Activated naive CD4-positive, alpha-beta T cell treated with anti-CD3 and anti-CD28 coated beads, Interleukin-2, amount 10 ng/mL, durations not matched to agents 7 days and 5 days (primary cell): ENCODE results near the gene LRP6.

ENCODE experiments used
- CTCF ChIA-PET: fragments of 350-600 bp; sonication (Branson Sonifier 250); formaldehyde crosslinking; loops from one replicate; lab custom pipeline; 2021; ENCODE audit warnings: antibody characterized with exemption; lab: Charles Lee
- DNase-seq: peaks from one replicate; pipeline ENCODE4 v3.0.0-alpha.2; 2020
- H3K27ac Mint-ChIP-seq: one replicate; pipeline ENCODE4 v1.8.0; 2021; ENCODE audit warnings: mild to moderate bottlenecking, moderate library complexity, mixed read lengths
- H3K27me3 Mint-ChIP-seq: one replicate; pipeline ENCODE4 v1.8.0; 2021; ENCODE audit warnings: mild to moderate bottlenecking, mixed read lengths
- H3K36me3 Mint-ChIP-seq: one replicate; pipeline ENCODE4 v1.8.0; 2021; ENCODE audit warnings: mixed read lengths
- H3K4me1 Mint-ChIP-seq: one replicate; pipeline ENCODE4 v1.8.0; 2021; ENCODE audit warnings: mixed read lengths
- H3K4me3 Mint-ChIP-seq: one replicate; pipeline ENCODE4 v1.8.0; 2021; ENCODE audit warnings: mild to moderate bottlenecking, moderate library complexity, mixed read lengths
- H3K9me3 Mint-ChIP-seq: one replicate; pipeline ENCODE4 v1.8.0; 2021; ENCODE audit warnings: mixed read lengths

Gene LRP6

GRCh38 chr12:12244341-12244740 lies 22.5 kb downstream of the LRP6 start:
- Mint-ChIP-seq H3K27me3 (no peaks in the 10 kb centered on the region), H3K4me1 (peaks cover 7% of the 10 kb centered on the region), H3K27ac (no peak overlapping the region), H3K36me3 (no peaks in the 10 kb centered on the region), H3K4me3 (no peak overlapping the region), H3K9me3 (no peaks in the 10 kb centered on the region)
- CTCF ChIA-PET: no interaction called here
- DNase-seq: no peak

GRCh38 chr12:12240662-12241340 lies 26.0 kb downstream of the LRP6 start:
- no peak for DNase-seq
- H3K9me3 Mint-ChIP-seq: no peaks in the 10 kb centered on the region
- H3K27me3 Mint-ChIP-seq: peaks cover 4% of the 10 kb centered on the region
- no peaks in the 10 kb centered on the region for H3K4me1 Mint-ChIP-seq
- H3K36me3 Mint-ChIP-seq: no peaks in the 10 kb centered on the region
- CTCF ChIA-PET: no interaction called here
- H3K27ac Mint-ChIP-seq: no peak overlapping the region
- no peak overlapping the region for H3K4me3 Mint-ChIP-seq

GRCh38 chr12:12239127-12239526 lies 27.7 kb downstream of the LRP6 start:
- DNase-seq: no peak
- CTCF ChIA-PET: interaction anchor here (0.7 kb wide), 2 partner anchors 29 to 96 kb away, joined by 3 read pairs; no protein-coding TSS in a partner anchor
- H3K27ac Mint-ChIP-seq: no peak overlapping the region

GRCh38 chr12:12238605-12239004 lies 28.2 kb downstream of the LRP6 start:
- no peak for DNase-seq
- no peak overlapping the region for H3K27ac Mint-ChIP-seq
- H3K9me3 Mint-ChIP-seq: no peaks in the 10 kb centered on the region
- H3K36me3 Mint-ChIP-seq: no peaks in the 10 kb centered on the region
- CTCF ChIA-PET: interaction anchor here (0.7 kb wide), 1 partner anchor 29 kb away, joined by 3 read pairs; no protein-coding TSS in a partner anchor
- H3K27me3 Mint-ChIP-seq: peaks cover 4% of the 10 kb centered on the region
- no peak overlapping the region for H3K4me3 Mint-ChIP-seq
- no peaks in the 10 kb centered on the region for H3K4me1 Mint-ChIP-seq

More at GRCh38 chr12:12239127-12239526, 27.7 kb downstream of the LRP6 start:
- Mint-ChIP-seq H3K9me3 (no peaks in the 10 kb centered on the region), H3K4me3 (no peak overlapping the region), H3K27me3 (peaks cover 4% of the 10 kb centered on the region), H3K4me1 (no peaks in the 10 kb centered on the region), H3K36me3 (no peaks in the 10 kb centered on the region)

- no peaks in the 10 kb centered on the region for H3K9me3 Mint-ChIP-seq
- no peaks in the 10 kb centered on the region for H3K4me1 Mint-ChIP-seq
- H3K4me3 Mint-ChIP-seq: no peak overlapping the region
- H3K27ac Mint-ChIP-seq: no peak overlapping the region
- H3K36me3 Mint-ChIP-seq: no peaks in the 10 kb centered on the region
- peaks cover 4% of the 10 kb centered on the region for H3K27me3 Mint-ChIP-seq
- DNase-seq: no peak
- CTCF ChIA-PET: no interaction called here
These were observed 29.9 kb downstream of the LRP6 start for GRCh38 chr12:12236896-12237295.

GRCh38 chr12:12230275-12230674 lies 36.6 kb downstream of the LRP6 start:
- CTCF ChIA-PET: no interaction called here
- no peak for DNase-seq
- Mint-ChIP-seq H3K36me3 (no peaks in the 10 kb centered on the region), H3K27me3 (peaks cover 6% of the 10 kb centered on the region), H3K4me3 (no peak overlapping the region), H3K27ac (no peak overlapping the region), H3K4me1 (no peaks in the 10 kb centered on the region), H3K9me3 (peaks cover 5% of the 10 kb centered on the region)

GRCh38 chr12:12229556-12230092 lies 37.2 kb downstream of the LRP6 start:
- H3K27me3 Mint-ChIP-seq: peaks cover 7% of the 10 kb centered on the region
- no peak for DNase-seq
- no peaks in the 10 kb centered on the region for H3K4me1 Mint-ChIP-seq
- no peak overlapping the region for H3K4me3 Mint-ChIP-seq
- no peaks in the 10 kb centered on the region for H3K36me3 Mint-ChIP-seq
- H3K9me3 Mint-ChIP-seq: peaks cover 5% of the 10 kb centered on the region
- no peak overlapping the region for H3K27ac Mint-ChIP-seq
- CTCF ChIA-PET: no interaction called here

GRCh38 chr12:12228402-12228801 lies 38.4 kb downstream of the LRP6 start:
- H3K36me3 Mint-ChIP-seq: no peaks in the 10 kb centered on the region
- no peak overlapping the region for H3K4me3 Mint-ChIP-seq
- no peak for DNase-seq
- no peak overlapping the region for H3K27ac Mint-ChIP-seq
- H3K4me1 Mint-ChIP-seq: no peaks in the 10 kb centered on the region
- H3K27me3 Mint-ChIP-seq: peaks cover 7% of the 10 kb centered on the region
- peaks cover 5% of the 10 kb centered on the region for H3K9me3 Mint-ChIP-seq
- CTCF ChIA-PET: no interaction called here

- H3K9me3 Mint-ChIP-seq: peaks cover 5% of the 10 kb centered on the region
- no peaks in the 10 kb centered on the region for H3K36me3 Mint-ChIP-seq
- H3K27me3 Mint-ChIP-seq: peaks cover 14% of the 10 kb centered on the region
- H3K27ac Mint-ChIP-seq: no peak overlapping the region
- H3K4me3 Mint-ChIP-seq: no peak overlapping the region
- CTCF ChIA-PET: no interaction called here
- no peaks in the 10 kb centered on the region for H3K4me1 Mint-ChIP-seq
- no peak for DNase-seq
These were observed 40.7 kb downstream of the LRP6 start for GRCh38 chr12:12226187-12226586.

- Mint-ChIP-seq H3K27ac (no peak overlapping the region), H3K27me3 (peaks cover 24% of the 10 kb centered on the region), H3K4me1 (no peaks in the 10 kb centered on the region), H3K9me3 (peaks cover 5% of the 10 kb centered on the region), H3K4me3 (no peak overlapping the region), H3K36me3 (no peaks in the 10 kb centered on the region)
- CTCF ChIA-PET: no interaction called here
- no peak for DNase-seq
These were observed 42.5 kb downstream of the LRP6 start for GRCh38 chr12:12224240-12224940.

- Mint-ChIP-seq H3K4me3 (no peak overlapping the region), H3K9me3 (peaks cover 5% of the 10 kb centered on the region), H3K4me1 (peaks cover 7% of the 10 kb centered on the region), H3K36me3 (no peaks in the 10 kb centered on the region), H3K27me3 (peaks cover 30% of the 10 kb centered on the region), H3K27ac (no peak overlapping the region)
- CTCF ChIA-PET: no interaction called here
- DNase-seq: no peak
These were observed 45.3 kb downstream of the LRP6 start for GRCh38 chr12:12221560-12221959.

GRCh38 chr12:12219664-12220063 lies 47.2 kb downstream of the LRP6 start:
- no peak overlapping the region for H3K27ac Mint-ChIP-seq
- CTCF ChIA-PET: no interaction called here
- DNase-seq: no peak
- no peak overlapping the region for H3K4me3 Mint-ChIP-seq
- H3K27me3 Mint-ChIP-seq: peaks cover 27% of the 10 kb centered on the region
- no peaks in the 10 kb centered on the region for H3K9me3 Mint-ChIP-seq
- peaks cover 11% of the 10 kb centered on the region for H3K4me1 Mint-ChIP-seq
- H3K36me3 Mint-ChIP-seq: no peaks in the 10 kb centered on the region

- no peak for DNase-seq
- H3K36me3 Mint-ChIP-seq: no peaks in the 10 kb centered on the region
- peaks cover 16% of the 10 kb centered on the region for H3K4me1 Mint-ChIP-seq
- no peak overlapping the region for H3K27ac Mint-ChIP-seq
- CTCF ChIA-PET: no interaction called here
- H3K27me3 Mint-ChIP-seq: peaks cover 31% of the 10 kb centered on the region
- H3K9me3 Mint-ChIP-seq: no peaks in the 10 kb centered on the region
- no peak overlapping the region for H3K4me3 Mint-ChIP-seq
These were observed 49.9 kb downstream of the LRP6 start for GRCh38 chr12:12217018-12217359.

- no peak overlapping the region for H3K27ac Mint-ChIP-seq
- no peak overlapping the region for H3K4me3 Mint-ChIP-seq
- H3K27me3 Mint-ChIP-seq: peaks cover 30% of the 10 kb centered on the region
- no peak for DNase-seq
- H3K4me1 Mint-ChIP-seq: peaks cover 19% of the 10 kb centered on the region
- H3K36me3 Mint-ChIP-seq: no peaks in the 10 kb centered on the region
- no peaks in the 10 kb centered on the region for H3K9me3 Mint-ChIP-seq
- CTCF ChIA-PET: no interaction called here
These were observed 50.4 kb downstream of the LRP6 start for GRCh38 chr12:12216349-12217017.
